22Rv1 (cell line): ENCODE data around the gene OR51D1.

Experiments used
- CTCF ChIP-seq: fragments of 450-650 bp; IDR thresholded peaks from 2 replicates; pipeline ENCODE4 v1.5.1; 2017; ENCODE audit warnings: mild to moderate bottlenecking
- ZFX ChIP-seq: fragments of 450-650 bp; IDR thresholded peaks from 2 replicates; pipeline ENCODE4 v1.6.1; 2017; ENCODE audit warnings: antibody characterized with exemption, borderline replicate concordance

- TF ChIP-seq CTCF (no peak), ZFX (no peak)
These were observed 45.5 kb downstream of the OR51D1 start for GRCh38 chr11:4682623-4683419.
